Stimulated activated CD4-positive, alpha-beta T cell treated with anti-CD3 and anti-CD28 coated beads, Interleukin-1b, Interleukin-23, amount 100 ng/mL, for 48 hours (primary cell): ENCODE results near the gene CD84.
"Not testable (repeated sequence)": the region's sequence is repeated elsewhere in the genome, so short reads cannot be mapped to it uniquely, and the experiment has no call there.

Source experiments
- DNase-seq: peaks from one replicate; pipeline ENCODE4 v3.0.0-alpha.2; 2020

CD84 gene

GRCh38 chr1:160608941-160609340 is 29.6 kb upstream of the CD84 start:
- no peak for DNase-seq

- no peak for DNase-seq
These were observed 29.2 kb upstream of the CD84 start for GRCh38 chr1:160608514-160608913.

DNA sequence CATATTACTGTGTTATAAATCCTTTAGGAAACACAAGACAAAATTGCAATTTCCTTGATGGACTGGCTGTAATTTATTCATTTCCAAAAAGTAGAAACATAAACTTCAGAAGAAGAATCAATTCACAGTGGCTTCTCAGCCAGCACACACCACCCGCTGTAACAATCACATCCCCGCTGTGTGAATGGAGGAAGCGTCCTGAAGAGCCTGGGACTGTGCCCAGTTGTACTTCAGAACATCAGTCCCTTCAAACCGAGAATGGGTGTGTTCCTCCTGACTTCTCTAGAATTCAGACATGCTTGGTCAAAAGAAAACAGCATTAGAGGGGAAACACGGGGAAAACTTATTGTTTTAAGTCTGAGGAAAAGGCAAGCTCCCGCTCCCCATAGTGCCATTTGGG is 28.8 kb upstream of the CD84 start:
- DNase-seq: no peak

GRCh38 chr1:160607672-160608032 is 28.4 kb upstream of the CD84 start:
- DNase-seq: no peak

DNA sequence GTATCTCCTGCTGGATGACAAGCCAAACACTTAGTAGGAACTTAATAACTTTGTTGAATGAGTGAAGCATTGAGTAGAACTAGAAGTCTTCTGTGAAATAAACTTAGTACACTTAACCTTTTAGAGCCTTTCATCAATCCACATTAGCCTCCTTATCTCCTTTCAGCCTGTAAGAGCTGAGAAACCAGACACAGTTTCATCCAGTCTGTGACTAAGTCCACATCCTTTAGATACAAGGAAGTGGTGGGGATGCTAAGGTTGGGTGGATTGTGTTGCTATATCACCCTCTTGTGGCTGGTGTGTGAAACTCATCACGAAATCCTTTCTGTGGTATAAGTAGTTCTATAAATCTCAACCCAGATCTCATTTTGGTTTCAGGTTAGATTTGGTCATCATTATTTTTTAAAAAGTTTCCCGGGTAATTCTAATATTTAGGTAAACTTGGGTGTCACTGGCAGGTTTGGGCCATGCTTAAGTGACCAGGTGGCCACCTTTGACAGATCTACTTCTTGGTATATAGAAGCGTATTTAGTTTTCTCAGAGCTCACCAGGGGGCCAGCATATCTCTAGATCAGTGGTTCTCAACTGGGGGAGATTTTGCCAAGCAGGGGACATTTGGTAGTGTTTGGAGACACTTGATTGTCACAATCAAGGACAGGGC is 27.8 kb upstream of the CD84 start:
- DNase-seq: peak; percentile 68

GRCh38 chr1:160606611-160607010 is 27.3 kb upstream of the CD84 start:
- DNase-seq: no peak

GRCh38 chr1:160605792-160606479 is 26.6 kb upstream of the CD84 start:
- no peak for DNase-seq

- DNase-seq: no peak
These were observed 25.9 kb upstream of the CD84 start for GRCh38 chr1:160605205-160605604.

DNA sequence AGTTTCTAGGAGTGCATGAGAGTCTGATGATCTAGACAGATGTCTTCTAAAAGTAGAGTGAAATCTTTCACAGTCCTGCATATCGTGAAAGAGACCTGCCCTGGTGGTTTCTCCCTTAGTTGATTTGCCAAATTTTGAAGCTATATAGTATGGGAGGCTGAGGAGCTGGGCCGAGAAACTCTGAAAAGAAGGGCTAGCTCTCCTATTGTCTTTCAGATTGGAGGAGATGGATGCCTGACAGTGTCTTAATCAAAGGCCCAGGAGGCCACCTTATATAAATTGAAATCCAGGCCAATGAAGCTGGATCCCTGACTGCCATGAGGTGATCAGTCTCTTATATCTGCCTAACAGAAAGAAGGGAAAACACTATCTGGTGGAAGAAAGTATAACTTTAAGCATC is 18.4 kb upstream of the CD84 start:
- no peak for DNase-seq

- no peak for DNase-seq
These were observed 17.8 kb upstream of the CD84 start for GRCh38 chr1:160597051-160597450.

GRCh38 chr1:160590488-160590887 is 11.2 kb upstream of the CD84 start:
- no peak for DNase-seq

DNA sequence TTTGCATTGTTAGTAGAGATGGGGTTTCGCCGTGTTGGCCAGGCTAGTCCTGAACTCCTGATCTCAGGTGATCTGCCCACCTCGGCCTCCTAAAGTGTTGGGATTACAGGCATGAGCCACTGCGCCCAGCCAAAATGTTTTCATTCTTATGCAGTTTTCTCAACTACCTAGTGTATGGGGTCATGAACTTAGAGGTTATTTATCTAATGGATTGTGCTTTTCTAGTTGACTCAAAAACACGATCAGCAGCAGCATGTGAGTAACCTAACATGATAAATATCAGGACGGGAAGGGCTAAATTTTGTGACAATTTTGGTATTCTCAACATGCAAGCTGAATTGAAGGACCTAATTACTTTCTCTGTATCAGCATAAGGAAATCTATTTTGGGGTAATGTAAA is 9.2 kb upstream of the CD84 start:
- DNase-seq: no peak

- DNase-seq: no peak
These were observed 5.5 kb upstream of the CD84 start for GRCh38 chr1:160584784-160585183.

GRCh38 chr1:160582976-160583375 is 3.7 kb upstream of the CD84 start:
- DNase-seq: not testable (repeated sequence)

DNA sequence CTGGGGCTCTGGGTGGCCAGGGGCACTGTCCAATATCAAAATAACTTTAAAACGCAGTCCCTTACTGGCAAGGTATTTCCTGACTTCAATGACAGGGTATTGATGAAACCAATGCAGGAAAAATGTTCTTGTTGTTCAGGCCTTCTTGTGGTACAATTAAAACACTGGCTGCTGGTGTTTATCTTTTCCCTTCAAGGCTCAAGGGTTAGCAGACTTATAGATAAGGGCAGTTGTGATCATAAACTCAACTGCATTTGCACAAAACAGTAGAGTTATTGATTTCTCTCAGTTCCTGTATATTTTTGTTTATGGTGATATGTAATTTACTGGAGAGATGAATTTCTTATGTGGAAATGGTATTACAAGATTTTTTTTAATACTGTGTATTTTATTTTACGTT is 2.7 kb upstream of the CD84 start:
- DNase-seq: no peak

DNA sequence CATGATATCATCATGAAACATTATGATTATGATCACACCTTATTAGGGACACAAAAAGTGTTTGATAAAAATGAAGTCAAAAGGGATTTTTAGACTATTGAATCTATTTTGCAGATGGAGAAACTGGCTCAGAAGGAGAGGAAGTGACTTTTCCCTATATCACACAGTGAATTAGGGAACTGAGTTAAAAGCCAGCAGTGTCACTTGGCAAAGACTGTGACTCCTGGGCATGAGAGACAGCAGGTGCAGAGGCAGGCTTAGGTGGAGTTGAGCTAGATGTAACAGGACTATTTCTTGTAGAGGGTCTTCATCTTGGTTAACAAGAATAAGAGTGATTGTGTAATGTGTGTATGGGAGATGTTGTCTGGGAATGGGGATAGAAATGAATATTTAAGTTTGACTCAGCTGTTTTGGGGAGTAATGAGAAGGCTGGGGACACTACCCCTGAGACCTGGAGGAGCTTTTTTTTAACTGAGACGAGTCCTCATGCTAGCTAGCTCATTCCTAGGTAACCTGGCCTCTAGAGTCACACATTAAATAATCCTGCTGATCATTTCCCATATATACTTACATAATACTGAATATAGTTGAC is 1.0 kb upstream of the CD84 start:
- DNase-seq: no peak

DNA sequence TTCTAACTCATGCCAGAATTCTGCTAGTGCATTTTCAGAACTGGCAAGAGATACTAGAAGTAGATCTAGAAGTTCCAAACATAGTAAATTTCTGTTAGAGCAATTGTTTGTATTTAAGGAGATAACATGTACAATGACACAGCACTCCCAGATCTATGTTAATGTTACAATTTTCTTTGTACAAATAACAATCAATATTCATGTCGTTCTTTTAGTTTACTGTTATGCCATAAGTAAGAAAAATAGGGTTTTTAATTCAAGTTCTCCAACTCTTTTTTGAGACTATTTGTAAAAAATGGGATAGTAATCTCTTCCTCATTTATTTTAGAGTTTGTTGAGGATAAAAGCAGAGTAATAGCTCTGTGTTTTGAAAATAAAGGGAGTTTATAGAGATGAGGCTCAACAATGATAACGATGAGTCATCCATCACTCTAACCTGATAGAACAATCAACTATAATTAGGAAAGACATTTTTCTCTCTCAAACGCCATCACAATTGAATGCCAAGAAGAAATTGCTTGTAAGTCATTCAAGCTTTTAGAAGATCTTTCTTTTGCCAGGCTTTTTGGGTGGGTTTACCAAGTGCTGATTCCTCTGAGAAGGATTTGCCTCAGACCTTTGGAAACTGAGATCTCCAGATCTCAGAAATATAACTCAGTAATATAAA is 638 bp downstream of the CD84 start:
- no peak for DNase-seq

DNA sequence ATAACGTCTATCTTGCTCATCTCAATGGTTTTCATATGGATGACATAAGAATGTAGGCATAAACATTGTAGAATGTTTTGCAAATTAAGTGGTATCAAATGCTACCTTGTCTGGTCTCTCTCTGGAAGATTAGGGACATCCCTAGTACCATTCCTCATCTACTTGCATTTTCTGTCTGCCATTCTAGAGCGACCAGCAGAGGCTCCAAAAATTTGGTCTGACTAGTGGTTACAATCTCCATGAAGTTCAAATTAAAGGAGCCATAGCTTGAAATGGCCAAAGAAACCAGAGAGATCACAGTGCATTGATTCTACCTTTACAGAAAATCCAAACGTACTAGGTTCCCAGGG is 1.1 kb downstream of the CD84 start:
- DNase-seq: no peak

DNA sequence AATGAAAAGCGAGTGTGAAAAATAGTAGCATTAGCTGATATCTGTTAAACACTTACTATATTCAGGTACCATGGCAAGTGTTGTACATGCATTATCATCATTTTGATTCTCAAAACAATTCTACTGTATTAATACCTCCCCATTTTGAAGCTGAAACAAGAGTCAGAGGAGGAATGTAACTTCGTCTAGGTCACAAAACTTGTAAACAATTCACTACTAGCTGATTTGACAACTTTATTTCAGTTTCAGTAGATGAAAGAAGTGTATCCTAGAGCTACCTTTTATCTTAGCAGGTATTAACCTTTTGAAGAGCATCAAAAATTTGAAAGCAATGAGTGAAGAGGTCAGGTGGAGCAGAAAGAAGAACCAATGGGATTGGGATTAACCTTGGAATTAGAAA is 1.6 kb downstream of the CD84 start:
- DNase-seq: no peak

- no peak for DNase-seq
These were observed 2.4 kb downstream of the CD84 start for GRCh38 chr1:160576884-160577283.

- DNase-seq: peak; percentile 26
These were observed 2.9 kb downstream of the CD84 start for GRCh38 chr1:160576390-160576789.

DNA sequence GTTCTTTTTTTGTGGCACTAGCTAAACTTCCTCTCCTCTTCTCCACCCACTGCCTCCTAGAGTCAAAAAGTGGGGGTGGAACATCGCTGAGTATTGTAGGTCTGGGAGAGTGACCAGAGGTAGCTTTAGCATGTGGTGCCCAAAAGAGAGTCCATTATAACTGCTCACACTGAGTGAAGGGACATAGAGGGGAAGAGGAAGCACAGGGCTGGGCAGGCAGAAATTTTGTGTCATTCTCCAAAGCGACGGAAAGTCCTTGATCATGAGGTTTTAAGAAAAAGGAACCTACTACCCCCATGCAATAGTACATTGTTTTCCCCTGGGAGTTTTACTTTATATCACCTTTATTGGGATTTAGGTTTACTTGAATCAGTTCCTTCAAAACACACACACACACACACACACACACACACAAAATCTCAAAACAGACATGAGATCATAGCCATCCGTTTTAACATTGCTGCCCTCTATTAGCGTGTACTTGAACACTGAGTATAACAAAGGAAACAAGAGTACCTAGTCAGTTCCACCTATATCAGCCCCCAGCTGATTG is 4.1 kb downstream of the CD84 start:
- DNase-seq: no peak

GRCh38 chr1:160570840-160571239 is 8.5 kb downstream of the CD84 start:
- no peak for DNase-seq

GRCh38 chr1:160569806-160570205 is 9.5 kb downstream of the CD84 start:
- DNase-seq: no peak
